ENCODE measurements around the gene MEIS2.

DNA sequence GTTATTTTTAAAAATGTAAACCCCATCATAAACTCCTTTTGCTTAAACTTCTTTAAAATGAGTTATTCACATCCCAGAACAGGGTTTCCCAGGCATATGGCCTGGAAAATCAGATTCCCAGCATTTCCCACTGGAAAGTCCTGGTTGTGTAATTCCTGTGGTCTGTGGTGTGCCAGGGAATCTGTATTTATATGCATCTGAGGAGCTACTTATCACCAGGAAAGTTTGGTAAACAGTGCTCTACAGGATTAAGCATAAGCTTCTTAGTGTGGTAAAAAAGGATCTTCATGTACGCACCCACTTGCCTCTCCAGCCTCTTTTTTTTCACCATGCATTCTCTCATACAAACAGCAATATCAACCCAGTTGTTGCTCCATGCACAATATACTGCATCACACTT is 28.2 kb downstream of the MEIS2 start:
- TF ChIP-seq POLR2AphosphoS5 (IDR thresholded peaks at IDR 0.05; ENCODE audit: low read depth), result no peak
- no peak for TF ChIP-seq GABPA (IDR thresholded peaks at IDR 0.05; ENCODE audit: low read depth)
